HG02938 (cell line): ENCODE data around the gene SCG3.

Source experiments
- ATAC-seq: cut with Tn5 transposase; IDR thresholded peaks from one replicate; pipeline ENCODE4 v1.9.1; 2021; ENCODE audit warnings: mild to moderate bottlenecking, moderate library complexity; ENCODE audit not compliant: unreplicated experiment

The SCG3 gene

GRCh38 chr15:51677452-51677851 is 3.9 kb upstream of the SCG3 start:
- ATAC-seq = no peak

DNA sequence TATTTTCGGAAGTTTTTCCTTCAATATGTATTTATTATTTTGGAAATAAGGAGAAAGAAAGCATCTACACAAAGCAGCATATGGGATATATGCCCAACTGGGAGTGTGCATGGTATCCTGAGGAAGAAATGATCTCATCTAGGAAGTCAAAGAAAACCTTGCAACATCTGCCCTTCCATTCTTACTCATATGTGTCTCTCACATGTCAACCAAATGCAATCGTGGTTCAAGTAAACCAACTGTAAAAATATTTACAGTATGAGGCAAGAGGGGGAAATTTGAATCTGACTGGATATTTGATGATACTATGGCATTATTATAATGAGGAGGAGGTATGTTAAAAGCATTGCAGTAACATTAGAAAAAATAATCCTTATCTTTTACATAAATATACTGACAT is 3.2 kb upstream of the SCG3 start:
- no peak for ATAC-seq

DNA sequence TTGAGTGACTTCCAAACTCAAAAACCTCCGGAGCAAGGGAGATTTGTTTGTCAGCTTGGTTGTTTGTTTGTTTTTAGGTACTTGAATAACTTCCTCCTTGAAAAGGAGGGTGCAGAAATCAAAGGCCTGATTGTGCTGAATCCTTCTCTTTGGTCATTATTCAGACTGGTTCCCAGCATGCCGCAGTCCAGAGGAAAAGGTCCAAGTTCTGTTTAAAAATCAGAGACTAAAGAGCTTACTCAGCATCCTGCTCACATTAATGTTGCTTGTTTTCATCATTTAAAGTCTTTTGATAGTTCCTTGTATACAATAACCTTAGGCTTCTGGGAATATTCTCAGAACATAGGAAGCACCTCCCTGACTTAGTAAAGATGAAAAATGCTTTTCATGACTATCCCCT is 982 bp upstream of the SCG3 start:
- no peak for ATAC-seq

DNA sequence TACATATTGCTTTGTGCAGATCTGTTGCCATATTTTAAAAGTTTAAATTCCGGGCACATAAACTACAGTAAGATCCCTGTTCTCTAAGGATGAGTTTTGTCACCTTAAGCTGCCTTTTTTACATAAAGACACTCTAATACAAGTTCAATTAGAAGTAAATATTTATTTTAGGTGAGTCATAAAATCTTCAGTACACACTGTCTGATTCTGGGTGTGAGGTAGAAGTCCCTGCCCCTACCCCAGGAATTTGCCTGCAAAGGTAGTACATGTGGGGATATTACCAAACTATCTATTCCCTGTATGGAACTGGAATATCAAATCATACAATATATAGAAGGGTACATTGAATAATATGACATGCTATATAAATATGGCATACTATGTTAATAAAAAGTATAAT is 6.3 kb downstream of the SCG3 start:
- no peak for ATAC-seq

DNA sequence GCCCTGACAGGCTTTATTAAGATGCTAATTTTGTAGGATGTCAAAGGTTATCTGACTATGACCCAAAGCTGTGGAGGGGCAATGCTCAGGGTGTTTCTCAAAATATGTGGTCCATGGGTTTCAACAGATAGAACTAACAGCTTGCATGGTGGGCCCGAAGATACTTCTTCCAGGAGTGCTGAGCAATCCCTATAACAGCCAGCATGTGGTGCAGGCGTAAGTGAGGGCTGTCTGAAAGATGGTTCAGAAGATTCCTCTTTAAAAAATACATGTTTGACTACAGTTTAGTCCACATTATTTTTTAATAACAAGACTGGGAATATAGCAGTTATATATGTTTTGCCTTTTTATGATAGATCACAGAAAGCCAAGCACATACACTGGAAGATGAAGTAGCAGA is 7.6 kb downstream of the SCG3 start:
- ATAC-seq = no peak

DNA sequence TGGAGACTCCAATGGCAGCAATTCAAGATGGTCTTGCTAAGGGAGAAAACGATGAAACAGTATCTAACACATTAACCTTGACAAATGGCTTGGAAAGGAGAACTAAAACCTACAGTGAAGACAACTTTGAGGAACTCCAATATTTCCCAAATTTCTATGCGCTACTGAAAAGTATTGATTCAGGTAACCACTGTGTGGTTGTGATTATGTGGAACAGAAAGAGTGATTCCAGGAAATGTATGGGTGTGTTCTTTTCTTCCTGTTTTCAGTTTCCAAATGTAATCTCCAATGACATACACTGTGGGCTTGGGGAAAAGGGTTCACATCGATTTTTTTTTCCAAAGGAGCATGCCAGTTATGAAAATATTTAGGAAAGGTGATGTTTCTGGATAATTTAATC is 10.9 kb downstream of the SCG3 start:
- no peak for ATAC-seq

DNA sequence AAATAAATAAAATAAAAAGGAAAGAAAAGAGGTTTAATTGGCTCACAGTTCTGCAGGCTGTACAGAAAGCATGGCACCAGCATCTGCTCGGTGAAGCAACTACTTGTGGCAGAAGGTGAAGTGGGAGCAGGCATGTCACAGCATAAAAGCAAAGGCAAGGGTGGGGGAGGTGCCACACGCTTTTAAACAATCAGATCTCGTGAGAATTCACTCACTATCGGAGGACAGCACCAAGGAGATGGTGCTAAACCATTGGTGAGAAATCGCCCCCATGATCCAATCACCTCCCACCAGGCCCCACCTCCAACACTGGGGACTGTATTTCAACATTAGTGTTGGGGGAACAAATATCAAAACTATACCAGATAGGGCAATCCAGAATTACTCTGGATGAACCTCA is 15.3 kb downstream of the SCG3 start:
- no peak for ATAC-seq

- ATAC-seq = no peak
Measured at GRCh38 chr15:51697163-51697562, 15.9 kb downstream of the SCG3 start.

DNA sequence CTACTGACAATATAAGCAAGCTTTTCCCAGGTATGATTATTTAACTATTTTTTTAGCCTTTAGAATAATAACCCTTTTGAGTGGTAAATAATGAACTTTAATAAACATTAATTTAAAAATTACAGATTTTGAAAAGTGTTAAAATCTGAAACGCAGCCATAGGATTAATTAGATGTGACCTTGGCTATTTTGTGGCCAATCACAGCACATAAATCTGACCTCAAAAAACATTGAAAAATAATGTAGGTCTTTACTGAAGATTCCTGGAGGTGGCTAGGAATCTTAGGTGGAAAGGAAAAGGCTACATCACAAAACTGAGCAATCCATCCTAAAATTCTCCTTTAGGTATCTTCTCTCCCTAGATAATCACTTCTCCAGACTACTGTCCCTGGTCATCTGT is 18.1 kb downstream of the SCG3 start:
- no peak for ATAC-seq

DNA sequence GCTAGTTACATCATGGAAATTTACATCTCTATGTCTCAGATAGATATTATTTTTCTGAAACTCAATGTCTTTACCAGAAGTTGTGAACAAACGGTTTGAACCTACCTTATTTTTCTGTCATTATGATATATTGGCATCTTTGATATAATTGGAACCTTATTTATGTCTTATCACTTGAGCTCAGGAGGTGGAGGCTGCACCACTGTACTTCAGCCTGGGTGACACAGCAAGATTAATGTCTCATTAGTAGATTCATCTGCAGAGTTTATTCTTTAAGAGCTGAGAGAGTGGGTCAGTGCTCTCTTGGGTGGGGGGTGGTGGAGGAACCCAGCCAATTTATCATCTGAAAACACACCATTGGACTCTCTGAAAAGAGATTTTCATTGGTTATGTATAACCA is 21.4 kb downstream of the SCG3 start:
- ATAC-seq = no peak

DNA sequence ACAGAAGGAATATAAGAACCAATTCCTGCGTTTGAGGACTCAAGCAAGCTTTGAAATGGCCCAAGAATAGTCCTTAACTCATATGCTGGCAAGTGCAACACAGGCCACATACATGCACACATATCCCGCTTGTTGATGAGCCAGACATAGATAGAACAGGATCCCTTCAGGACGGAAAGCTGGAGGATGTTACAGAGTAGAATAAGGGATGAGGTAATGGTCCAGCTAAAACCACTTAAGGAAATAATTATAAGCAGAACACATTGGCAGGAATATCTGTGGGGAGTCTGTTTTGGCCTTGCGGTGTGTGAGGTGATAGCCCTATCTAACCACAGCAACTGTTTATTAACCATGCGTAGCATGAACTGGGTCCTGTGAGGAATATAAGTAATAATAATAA is 25.0 kb downstream of the SCG3 start:
- ATAC-seq = no peak

DNA sequence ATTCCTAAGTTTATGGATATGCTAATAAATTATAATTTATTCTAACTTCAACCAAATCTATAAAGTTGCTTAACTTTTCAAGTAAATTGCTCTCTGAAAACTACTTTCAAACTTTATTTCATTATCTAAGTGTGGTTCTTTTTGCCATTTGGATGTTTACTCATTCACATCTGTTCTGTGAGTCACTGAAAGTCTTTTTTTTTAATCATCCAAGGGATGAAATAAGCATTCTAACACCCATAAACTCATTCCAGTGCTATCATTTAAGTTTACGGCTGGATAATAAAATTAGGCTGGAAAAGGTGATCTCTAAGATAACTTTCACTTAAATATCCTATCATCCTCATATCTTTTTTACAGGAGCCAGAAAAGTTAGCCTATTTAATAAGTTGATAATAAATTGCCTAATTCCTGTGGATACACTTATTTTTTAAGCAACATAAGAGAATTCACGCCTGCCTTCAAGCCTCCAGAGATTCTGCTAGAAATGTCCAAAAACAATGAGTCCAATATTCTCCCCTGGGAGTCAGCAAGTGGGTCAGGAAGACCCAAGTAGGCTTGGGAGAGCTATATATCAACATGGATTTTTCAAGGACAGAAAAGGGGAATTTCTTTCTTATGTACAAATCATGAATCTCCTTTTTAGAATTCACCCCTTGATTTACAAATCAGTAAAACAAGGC is 25.8 kb downstream of the SCG3 start:
- ATAC-seq = no peak

DNA sequence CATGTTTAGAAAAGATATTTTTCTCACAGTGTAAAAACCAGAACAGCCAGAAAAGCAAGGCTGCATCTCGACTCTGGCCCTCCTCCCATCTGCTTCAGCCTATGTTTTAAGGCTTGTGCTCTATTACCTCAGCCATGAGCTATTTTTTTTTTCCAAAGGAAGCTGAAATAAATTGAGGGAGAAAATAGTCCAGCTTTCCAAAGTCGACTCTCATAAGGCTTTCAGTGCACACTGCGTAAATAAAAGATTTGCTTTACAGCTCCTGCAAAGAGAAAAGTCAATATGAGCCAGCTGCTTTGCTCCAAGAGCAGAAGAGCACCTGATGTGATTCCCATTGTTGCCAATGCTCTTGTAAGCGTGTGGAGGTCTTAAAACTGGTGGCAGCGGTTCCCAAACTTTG is 26.7 kb downstream of the SCG3 start:
- ATAC-seq = no peak

DNA sequence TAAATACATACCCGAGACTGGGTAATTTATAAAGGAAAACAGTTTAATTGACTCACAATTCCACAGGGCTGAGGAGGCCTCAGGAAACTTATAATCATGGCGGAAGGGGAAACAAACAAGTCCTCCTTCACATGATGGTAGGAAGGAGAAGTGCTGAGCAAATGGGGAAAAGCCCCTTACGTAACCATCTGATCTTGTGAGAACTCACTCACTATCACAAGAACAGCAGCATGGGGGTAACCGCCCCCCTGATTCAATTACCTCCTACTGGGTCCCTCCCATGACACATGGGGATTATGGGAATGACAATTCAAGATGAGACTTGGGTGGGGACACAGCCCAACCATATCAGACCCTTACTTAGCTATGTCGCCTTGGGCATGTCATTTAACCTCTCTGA is 27.7 kb downstream of the SCG3 start:
- ATAC-seq = no peak

DNA sequence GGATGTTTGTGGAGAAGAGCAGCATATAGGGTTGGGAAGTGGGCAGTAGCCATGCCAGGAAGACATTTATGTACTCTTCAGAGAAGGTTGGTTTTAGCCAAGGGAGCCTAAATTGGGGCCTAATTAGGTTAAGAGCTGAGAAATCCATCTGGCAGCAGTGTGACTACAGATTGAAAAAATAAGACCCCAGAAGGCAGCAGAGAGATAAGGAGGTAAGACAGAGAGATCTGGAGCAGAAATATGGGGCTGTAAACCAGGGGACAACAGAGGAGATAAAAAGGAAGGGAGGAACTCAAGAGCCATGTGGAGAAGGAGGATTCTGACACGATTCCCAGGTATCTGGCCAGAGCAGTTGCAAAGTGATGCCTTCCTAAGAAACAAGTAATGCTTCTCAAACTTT is 32.9 kb downstream of the SCG3 start:
- no peak for ATAC-seq

DNA sequence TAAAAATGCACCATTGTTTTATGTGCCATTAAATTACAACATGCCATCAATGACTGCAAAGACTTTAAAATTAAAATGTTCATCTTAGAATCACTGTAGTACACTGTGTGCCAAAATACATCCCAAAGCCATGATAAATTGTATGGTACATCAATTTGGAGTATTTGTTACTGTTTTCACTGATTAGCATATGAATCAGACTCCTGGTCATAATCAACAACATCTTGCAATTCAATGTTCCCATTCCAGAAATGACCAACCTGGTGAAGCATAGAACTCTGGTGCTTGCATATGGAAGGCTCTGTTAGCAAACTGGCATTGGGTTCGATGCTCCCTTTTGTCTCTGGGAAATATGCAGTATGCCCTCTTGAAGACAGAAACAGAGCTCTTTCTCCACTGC is 33.6 kb downstream of the SCG3 start:
- ATAC-seq = no peak

GRCh38 chr15:51718219-51718618 is 36.9 kb downstream of the SCG3 start:
- ATAC-seq = no peak

DNA sequence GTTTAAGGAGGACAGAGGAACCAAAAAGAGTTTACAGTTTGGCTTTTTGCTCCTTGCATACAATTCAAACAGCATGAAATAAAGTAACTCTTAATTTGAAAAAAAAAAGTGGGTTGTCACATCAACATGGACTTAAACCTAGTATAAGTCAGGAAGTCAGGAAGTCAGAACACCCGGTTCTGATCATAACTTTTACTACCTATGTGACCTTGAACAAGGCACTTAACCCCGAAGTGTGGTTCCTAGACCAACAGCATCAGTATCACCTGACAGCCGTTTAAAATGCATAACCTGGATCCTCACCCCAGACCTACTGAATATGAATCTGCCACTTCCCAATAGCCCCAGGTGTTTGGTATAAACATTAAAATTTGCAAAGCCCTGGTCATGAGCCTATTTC is 37.4 kb downstream of the SCG3 start:
- no peak for ATAC-seq

GRCh38 chr15:51720201-51720995 is 39.1 kb downstream of the SCG3 start:
- no peak for ATAC-seq

- ATAC-seq = no peak
Measured at GRCh38 chr15:51721199-51721960, 40.1 kb downstream of the SCG3 start.

DNA sequence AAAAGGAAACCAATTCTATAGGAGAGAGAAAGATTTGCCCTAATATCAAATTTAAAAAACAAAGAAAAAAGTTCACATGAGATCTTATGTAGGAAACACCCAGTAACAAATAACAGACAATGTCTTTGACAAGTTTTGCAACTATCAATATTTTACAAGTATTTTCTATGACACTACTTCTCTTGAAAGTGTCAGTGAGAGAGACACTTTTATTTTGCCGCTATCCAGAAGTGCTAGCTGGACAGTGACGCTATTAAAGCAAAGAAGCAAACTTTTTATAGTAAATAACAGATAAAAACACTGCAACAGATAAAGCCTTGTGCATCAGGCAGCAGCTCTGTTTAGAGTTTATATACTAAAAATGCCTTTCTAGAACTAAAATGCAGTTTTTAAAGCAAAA is 42.9 kb downstream of the SCG3 start:
- ATAC-seq = no peak

DNA sequence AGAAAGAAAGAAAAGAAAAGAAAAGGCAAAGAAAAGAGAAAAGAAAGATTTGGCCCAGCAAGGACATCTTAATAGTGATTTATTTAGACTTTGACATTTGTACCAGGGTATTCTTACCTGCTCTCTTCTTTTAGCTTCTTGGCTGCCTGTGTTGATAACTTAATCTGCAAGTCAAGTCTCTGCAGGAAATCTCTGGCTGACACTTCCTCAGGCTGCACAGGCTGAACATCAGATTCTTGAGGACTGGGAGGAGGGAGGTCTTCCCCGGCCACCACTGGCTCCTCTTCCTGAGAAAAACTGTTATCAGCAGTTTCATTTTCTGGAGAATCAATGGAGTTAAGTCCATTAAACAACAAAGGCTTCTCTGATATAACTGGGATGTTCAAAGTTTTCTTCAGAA is 43.4 kb downstream of the SCG3 start:
- ATAC-seq = no peak
